ENCODE measurements around the gene MDN1. TPM values are rescaled to one million over a fixed set of nuclear protein-coding genes. Genes with fewer than 3 reads are reported as not detected.
A peak's percentile ranks its signal among the peaks of the same experiment; 100 is the strongest.

MDN1 gene
- total and polyA plus RNA-seq, 11 donors, result 9.1 to 38.0 (median 24.4) TPM

DNA sequence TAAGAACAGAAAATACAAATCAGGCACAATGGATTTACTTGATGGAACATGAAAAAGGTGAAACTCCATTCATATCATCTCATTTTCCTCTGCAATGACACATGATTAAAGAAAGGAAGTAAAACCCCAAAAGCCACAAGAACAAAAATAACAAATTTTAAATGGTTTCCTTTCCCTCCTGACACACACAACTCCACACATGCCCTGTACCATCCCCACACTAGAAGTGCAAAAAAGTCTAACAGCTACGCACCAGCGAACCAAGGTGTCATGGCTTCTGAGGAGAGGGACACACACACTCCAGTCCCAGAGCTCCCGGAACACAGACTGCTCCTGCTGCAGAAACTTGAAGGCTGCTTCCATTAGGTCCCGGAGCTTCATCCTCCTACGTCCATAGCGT, 25.3 kb downstream of the MDN1 start:
- Histone ChIP-seq H3K36me3 (peaks cover 0 to 68% (median 56%) of the 10 kb centered on the region in 9 donors), H3K27me3 (no peaks in the 10 kb centered on the region), H3K27ac (peak overlapping the region in 6 of 12 donors; percentile 18 to 72 (median 64)), H3K9me3 (no peaks in the 10 kb centered on the region), H3K4me3 (no peak overlapping the region), H3K4me1 (peaks cover 0 to 18% (median 0%) of the 10 kb centered on the region in 12 donors)
- 87 to 90% (median 89%) methylated on average over 6 of the region's 6 CpGs for WGBS, 4 donors
- intact Hi-C loops (cut with DNase I), result no loop called here
- no peak for DNase-seq
- TF ChIP-seq, protein P1, sequence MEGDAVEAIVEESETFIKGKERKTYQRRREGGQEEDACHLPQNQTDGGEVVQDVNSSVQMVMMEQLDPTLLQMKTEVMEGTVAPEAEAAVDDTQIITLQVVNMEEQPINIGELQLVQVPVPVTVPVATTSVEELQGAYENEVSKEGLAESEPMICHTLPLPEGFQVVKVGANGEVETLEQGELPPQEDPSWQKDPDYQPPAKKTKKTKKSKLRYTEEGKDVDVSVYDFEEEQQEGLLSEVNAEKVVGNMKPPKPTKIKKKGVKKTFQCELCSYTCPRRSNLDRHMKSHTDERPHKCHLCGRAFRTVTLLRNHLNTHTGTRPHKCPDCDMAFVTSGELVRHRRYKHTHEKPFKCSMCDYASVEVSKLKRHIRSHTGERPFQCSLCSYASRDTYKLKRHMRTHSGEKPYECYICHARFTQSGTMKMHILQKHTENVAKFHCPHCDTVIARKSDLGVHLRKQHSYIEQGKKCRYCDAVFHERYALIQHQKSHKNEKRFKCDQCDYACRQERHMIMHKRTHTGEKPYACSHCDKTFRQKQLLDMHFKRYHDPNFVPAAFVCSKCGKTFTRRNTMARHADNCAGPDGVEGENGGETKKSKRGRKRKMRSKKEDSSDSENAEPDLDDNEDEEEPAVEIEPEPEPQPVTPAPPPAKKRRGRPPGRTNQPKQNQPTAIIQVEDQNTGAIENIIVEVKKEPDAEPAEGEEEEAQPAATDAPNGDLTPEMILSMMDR (IDR thresholded peaks at IDR 0.05), result no peak
- no peak for TF ChIP-seq POLR2A (IDR thresholded peaks at IDR 0.05)
- ATAC-seq, result no peak

DNA sequence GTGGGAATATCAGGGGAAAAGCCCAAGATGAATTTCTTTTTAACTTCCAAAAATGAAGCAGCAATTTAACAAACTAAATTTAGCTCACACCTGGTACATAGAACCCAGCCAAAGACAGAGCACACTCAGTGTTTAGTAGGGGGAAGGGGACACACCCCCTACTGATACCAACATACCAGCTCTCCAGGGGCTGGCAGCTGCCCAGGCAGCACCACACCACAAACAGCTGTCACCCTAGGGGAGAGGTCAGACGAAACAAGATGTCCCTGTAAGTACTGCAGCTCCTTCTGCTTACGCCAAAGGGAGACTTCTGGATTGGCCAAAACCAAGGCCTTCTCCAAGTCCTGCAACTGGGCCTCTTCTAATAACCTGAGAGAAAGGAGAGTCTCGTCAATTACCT, 26.0 kb downstream of the MDN1 start:
- peak; percentile 91 to 98 (median 96) for ATAC-seq
- H3K27ac ChIP-seq, result peak overlapping the region in 11 of 12 donors; percentile 22 to 72 (median 59)
- 54 to 77% (median 69%) methylated on average over 3 of the region's 3 CpGs for WGBS, 4 donors
- H3K4me1 ChIP-seq, result peaks cover 0 to 18% (median 0%) of the 10 kb centered on the region in 12 donors
- DNase-seq, result peak; percentile 52 to 82 (median 71)
- no peaks in the 10 kb centered on the region for H3K9me3 ChIP-seq
- H3K27me3 ChIP-seq, result no peaks in the 10 kb centered on the region
- H3K4me3 ChIP-seq, result no peak overlapping the region
- TF ChIP-seq POLR2A (IDR thresholded peaks at IDR 0.05), result no peak
- TF ChIP-seq, protein P1 (IDR thresholded peaks at IDR 0.05), result no peak
- intact Hi-C loops (cut with DNase I), result no loop called here
- H3K36me3 ChIP-seq, result peaks cover 0 to 68% (median 59%) of the 10 kb centered on the region in 9 donors

DNA sequence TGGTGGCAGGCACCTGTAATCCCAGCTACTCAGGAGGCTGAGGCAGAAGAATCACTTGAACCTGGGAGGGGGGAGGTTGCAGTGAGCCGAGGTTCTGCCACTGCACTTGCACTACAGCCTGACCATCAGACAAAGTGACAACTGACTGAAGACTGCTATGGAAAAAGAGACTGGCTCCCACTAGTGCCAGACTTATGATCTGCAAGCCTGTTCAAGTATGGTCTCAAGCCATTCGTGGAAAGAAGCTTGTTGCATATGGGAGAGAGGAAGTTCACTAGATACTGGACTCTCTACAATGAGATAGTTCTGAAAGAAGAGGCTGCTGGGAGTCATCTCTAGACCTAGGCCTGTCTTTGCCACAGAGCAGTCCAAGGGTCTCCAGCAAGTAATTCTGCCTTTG, 26.7 kb downstream of the MDN1 start:
- Histone ChIP-seq H3K4me1 (peaks cover 0 to 18% (median 0%) of the 10 kb centered on the region in 12 donors), H3K36me3 (peaks cover 0 to 73% (median 66%) of the 10 kb centered on the region in 9 donors), H3K9me3 (no peaks in the 10 kb centered on the region), H3K27ac (peak overlapping the region in 11 of 12 donors; percentile 22 to 72 (median 59)), H3K4me3 (no peak overlapping the region), H3K27me3 (no peaks in the 10 kb centered on the region)
- intact Hi-C loops (cut with DNase I), result no loop called here
- DNase-seq, result peak in 1 of 5 donors; percentile 18
- peak; percentile 64 to 77 (median 69) for ATAC-seq
- TF ChIP-seq, protein P1 (IDR thresholded peaks at IDR 0.05), result peak in 9 of 12 donors; percentile 16 to 51 (median 32)
- no peak for TF ChIP-seq POLR2A (IDR thresholded peaks at IDR 0.05)
- WGBS, 4 donors, result 29 to 42% (median 36%) methylated on average over 2 of the region's 2 CpGs

GRCh38 chr6:89790403-89790802, 29.2 kb downstream of the MDN1 start:
- peaks cover 0 to 18% (median 0%) of the 10 kb centered on the region in 12 donors for H3K4me1 ChIP-seq
- no peak overlapping the region for H3K4me3 ChIP-seq
- WGBS, 4 donors, result 90 to 100% (median 98%) methylated on average over 2 of the region's 2 CpGs
- H3K9me3 ChIP-seq, result no peaks in the 10 kb centered on the region
- no peak overlapping the region for H3K27ac ChIP-seq
- TF ChIP-seq, protein P1 (IDR thresholded peaks at IDR 0.05), result no peak
- TF ChIP-seq POLR2A (IDR thresholded peaks at IDR 0.05), result no peak
- ATAC-seq, result no peak
- DNase-seq, result no peak
- H3K36me3 ChIP-seq, result peaks cover 0 to 93% (median 87%) of the 10 kb centered on the region in 9 donors
- H3K27me3 ChIP-seq, result no peaks in the 10 kb centered on the region
- intact Hi-C loops (cut with DNase I), result no loop called here
